Ishikawa (cell line): ENCODE results near the gene PMEPA1.

Experiments
- CEBPB ChIP-seq: IDR thresholded peaks from 2 replicates; pipeline ENCODE4 v1.6.1; 2012
- CREB1 ChIP-seq: IDR thresholded peaks from 2 replicates; pipeline ENCODE4 v1.6.1; 2012; ENCODE audit warnings: low read depth
- EGR1 ChIP-seq: IDR thresholded peaks from 2 replicates; pipeline ENCODE4 v1.6.1; 2012
- EP300 ChIP-seq: IDR thresholded peaks from 2 replicates; pipeline ENCODE4 v1.6.1; 2012; ENCODE audit warnings: borderline replicate concordance
- FOXM1 ChIP-seq: IDR thresholded peaks from 2 replicates; pipeline ENCODE4 v1.6.1; 2012; ENCODE audit warnings: low read depth, borderline replicate concordance
- MAX ChIP-seq: IDR thresholded peaks from 2 replicates; pipeline ENCODE4 v1.6.1; 2012
- NFIC ChIP-seq: IDR thresholded peaks from 2 replicates; pipeline ENCODE4 v1.6.1; 2012
- RAD21 ChIP-seq: IDR thresholded peaks from 2 replicates; pipeline ENCODE4 v1.6.1; 2012; ENCODE audit warnings: low read depth
- TAF1 ChIP-seq: IDR thresholded peaks from 2 replicates; pipeline ENCODE4 v1.6.1; 2012; ENCODE audit warnings: low read depth, mild to moderate bottlenecking
- TCF12 ChIP-seq: IDR thresholded peaks from 2 replicates; pipeline ENCODE4 v1.6.1; 2012; ENCODE audit warnings: low read depth
- TEAD4 ChIP-seq: IDR thresholded peaks from 2 replicates; pipeline ENCODE4 v1.6.1; 2012
- USF1 ChIP-seq: IDR thresholded peaks from 2 replicates; pipeline ENCODE4 v1.6.1; 2012
- YY1 ChIP-seq: IDR thresholded peaks from 2 replicates; pipeline ENCODE4 v1.6.1; 2012; ENCODE audit warnings: low read depth
- ZBTB7A ChIP-seq: IDR thresholded peaks from 2 replicates; pipeline ENCODE4 v1.6.1; 2012; ENCODE audit warnings: low read depth
- TF ChIP-seq, protein P1 (sequence below): IDR thresholded peaks from 2 replicates; pipeline ENCODE4 v1.6.1; 2012; ENCODE audit warnings: low read depth, mild to moderate bottlenecking

The PMEPA1 gene

DNA sequence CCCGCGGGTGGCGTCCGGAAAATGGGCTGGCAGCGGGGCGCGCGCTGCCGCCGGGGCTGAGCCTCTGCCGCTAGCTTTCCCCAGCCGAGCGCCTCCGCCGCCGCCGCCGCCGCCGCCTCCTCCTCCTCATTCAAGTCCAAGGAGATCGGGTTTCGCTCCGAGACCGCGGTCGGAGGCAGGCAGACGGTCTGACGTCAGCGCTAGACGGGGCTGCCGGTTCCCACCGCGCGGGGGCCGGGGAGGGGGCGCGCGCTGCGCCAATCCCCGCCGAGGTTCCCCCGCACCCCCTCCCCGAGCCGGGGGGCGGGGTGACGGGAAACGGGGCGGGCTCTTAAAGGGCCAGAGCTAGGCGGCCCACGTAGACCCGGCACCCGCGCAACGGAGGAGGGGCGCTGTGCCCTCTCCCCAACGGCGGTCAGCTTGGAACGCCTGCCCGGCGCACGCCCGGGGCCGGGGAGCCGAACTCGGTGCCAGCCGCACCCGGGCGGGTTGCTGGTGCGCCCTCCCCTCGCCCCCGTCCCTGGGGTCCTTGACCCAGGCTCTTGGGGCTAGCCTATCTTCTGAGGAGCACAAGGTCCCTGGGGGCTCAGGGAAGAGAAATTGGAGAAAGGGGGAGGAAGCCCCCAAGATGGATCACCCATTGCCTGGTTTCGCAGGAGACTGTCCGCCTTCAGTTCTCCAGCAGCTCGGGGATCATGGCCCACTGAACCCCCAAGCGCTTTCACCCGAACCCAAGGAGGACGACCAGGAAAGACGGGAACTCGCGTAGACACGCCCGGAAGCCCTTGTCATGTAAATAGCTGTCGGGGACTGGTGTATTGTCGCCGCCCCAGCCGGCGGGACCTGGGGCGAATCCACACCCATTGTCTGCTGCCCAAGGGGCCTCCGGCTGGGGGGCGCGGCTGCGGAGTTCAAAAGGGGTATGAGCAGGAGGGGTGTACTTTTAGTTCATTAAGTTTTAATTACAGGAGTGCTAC is at the start of gene PMEPA1:
PMEPA1 (minus strand) TSS at position 193 of the 977 bp plus-strand sequence. CDS start 433 bp downstream, outside the sequence.
- TF ChIP-seq NFIC (0 out of 2 replicates have a peak, but pooled peaks have one; percentile 21), TCF12 (peak; percentile 86; the same call in 1 of the 2 replicates), CREB1 (peak; percentile 63), TEAD4 (peak; percentile 43; the same call in 1 of the 2 replicates), EP300 (peak; percentile 87), CEBPB (no peak), TAF1 (peak; percentile 61), RAD21 (no peak), YY1 (no peak; the same call in 1 of the 2 replicates), USF1 (no peak), EGR1 (no peak; the same call in 1 of the 2 replicates), ZBTB7A (peak; percentile 96; the same call in 1 of the 2 replicates), FOXM1 (peak; percentile 17), MAX (peak; percentile 30; the same call in 1 of the 2 replicates)
- TF ChIP-seq, protein P1, sequence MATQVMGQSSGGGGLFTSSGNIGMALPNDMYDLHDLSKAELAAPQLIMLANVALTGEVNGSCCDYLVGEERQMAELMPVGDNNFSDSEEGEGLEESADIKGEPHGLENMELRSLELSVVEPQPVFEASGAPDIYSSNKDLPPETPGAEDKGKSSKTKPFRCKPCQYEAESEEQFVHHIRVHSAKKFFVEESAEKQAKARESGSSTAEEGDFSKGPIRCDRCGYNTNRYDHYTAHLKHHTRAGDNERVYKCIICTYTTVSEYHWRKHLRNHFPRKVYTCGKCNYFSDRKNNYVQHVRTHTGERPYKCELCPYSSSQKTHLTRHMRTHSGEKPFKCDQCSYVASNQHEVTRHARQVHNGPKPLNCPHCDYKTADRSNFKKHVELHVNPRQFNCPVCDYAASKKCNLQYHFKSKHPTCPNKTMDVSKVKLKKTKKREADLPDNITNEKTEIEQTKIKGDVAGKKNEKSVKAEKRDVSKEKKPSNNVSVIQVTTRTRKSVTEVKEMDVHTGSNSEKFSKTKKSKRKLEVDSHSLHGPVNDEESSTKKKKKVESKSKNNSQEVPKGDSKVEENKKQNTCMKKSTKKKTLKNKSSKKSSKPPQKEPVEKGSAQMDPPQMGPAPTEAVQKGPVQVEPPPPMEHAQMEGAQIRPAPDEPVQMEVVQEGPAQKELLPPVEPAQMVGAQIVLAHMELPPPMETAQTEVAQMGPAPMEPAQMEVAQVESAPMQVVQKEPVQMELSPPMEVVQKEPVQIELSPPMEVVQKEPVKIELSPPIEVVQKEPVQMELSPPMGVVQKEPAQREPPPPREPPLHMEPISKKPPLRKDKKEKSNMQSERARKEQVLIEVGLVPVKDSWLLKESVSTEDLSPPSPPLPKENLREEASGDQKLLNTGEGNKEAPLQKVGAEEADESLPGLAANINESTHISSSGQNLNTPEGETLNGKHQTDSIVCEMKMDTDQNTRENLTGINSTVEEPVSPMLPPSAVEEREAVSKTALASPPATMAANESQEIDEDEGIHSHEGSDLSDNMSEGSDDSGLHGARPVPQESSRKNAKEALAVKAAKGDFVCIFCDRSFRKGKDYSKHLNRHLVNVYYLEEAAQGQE, result no peak

GRCh38 chr20:57757767-57758166 is 48.0 kb upstream of the PMEPA1 start:
- TF ChIP-seq ZBTB7A (no peak), TAF1 (no peak)

- no peak for TF ChIP-seq USF1
- no peak for TF ChIP-seq CEBPB
- no peak for TF ChIP-seq YY1
- no peak for TF ChIP-seq MAX
- TF ChIP-seq CREB1, result no peak
- TF ChIP-seq EP300, result no peak
- TF ChIP-seq TCF12, result no peak
- TF ChIP-seq RAD21, result no peak
- no peak for TF ChIP-seq FOXM1
- TF ChIP-seq ZBTB7A, result no peak
- no peak for TF ChIP-seq NFIC
- TF ChIP-seq TAF1, result no peak
- no peak for TF ChIP-seq TEAD4
- TF ChIP-seq, protein P1, result no peak
- TF ChIP-seq EGR1, result no peak
These were observed 47.1 kb upstream of the PMEPA1 start for GRCh38 chr20:57756921-57757320.

- TF ChIP-seq, protein P1, result no peak
- no peak for TF ChIP-seq TAF1
- no peak for TF ChIP-seq CREB1
- no peak for TF ChIP-seq TEAD4
- no peak for TF ChIP-seq NFIC
- no peak for TF ChIP-seq FOXM1
- no peak for TF ChIP-seq YY1
- no peak for TF ChIP-seq USF1
- no peak for TF ChIP-seq EGR1
- no peak for TF ChIP-seq CEBPB
- no peak for TF ChIP-seq EP300
- TF ChIP-seq RAD21, result no peak
These were observed 46.4 kb upstream of the PMEPA1 start for GRCh38 chr20:57756213-57756612.
